Mesothelial cell of epicardium (in vitro differentiated cells): ENCODE data around the gene TBC1D22A. TPM values are rescaled to one million over a fixed set of nuclear protein-coding genes. Genes with fewer than 3 reads are reported as not detected.

Source experiments
- DNase-seq, 2 experiments: peaks; one replicate each; pipeline ENCODE4 v3.0.0; 2021; ENCODE audit warnings: low spot score in 2 of 2; ENCODE audit not compliant: unreplicated experiment in 2 of 2
- H3K27ac Mint-ChIP-seq: 2 replicates; pipeline ENCODE4 v1.8.0; 2021; ENCODE audit warnings: mixed read lengths
- H3K27me3 Mint-ChIP-seq: 2 replicates; pipeline ENCODE4 v1.8.0; 2021; ENCODE audit warnings: low read depth, mixed read lengths
- H3K36me3 Mint-ChIP-seq: 2 replicates; pipeline ENCODE4 v1.8.0; 2021; ENCODE audit warnings: mixed read lengths
- H3K4me1 Mint-ChIP-seq: 2 replicates; pipeline ENCODE4 v1.8.0; 2021; ENCODE audit warnings: mixed read lengths
- H3K4me3 Mint-ChIP-seq: 2 replicates; pipeline ENCODE4 v1.8.0; 2021; ENCODE audit warnings: mild to moderate bottlenecking, moderate library complexity, mixed read lengths
- H3K9me3 Mint-ChIP-seq: 2 replicates; pipeline ENCODE4 v1.8.0; 2021; ENCODE audit warnings: mixed read lengths
- CTCF ChIP-seq: fragments of 200-600 bp; sonication (generic); IDR thresholded peaks from one replicate; pipeline ENCODE4 v1.5.0; 2021; ENCODE audit warnings: antibody characterized with exemption; ENCODE audit not compliant: unreplicated experiment
- total RNA-seq: library from RNA; stranded (reverse); gene quantifications from 3 replicates; pipeline ENCODE4 v1.2.1, GENCODE V29; 2021

Gene TBC1D22A
- total RNA-seq, 1 donor from 2014 or later, result 26.6 TPM

GRCh38 chr22:47123006-47123826 is 360.8 kb downstream of the TBC1D22A start:
- Mint-ChIP-seq H3K4me1 (peaks cover 4% of the 10 kb centered on the region), H3K27ac (no peak overlapping the region), H3K9me3 (no peaks in the 10 kb centered on the region), H3K36me3 (no peaks in the 10 kb centered on the region), H3K27me3 (no peaks in the 10 kb centered on the region), H3K4me3 (no peak overlapping the region)
- DNase-seq, result no peak
- no peak for TF ChIP-seq CTCF

DNA sequence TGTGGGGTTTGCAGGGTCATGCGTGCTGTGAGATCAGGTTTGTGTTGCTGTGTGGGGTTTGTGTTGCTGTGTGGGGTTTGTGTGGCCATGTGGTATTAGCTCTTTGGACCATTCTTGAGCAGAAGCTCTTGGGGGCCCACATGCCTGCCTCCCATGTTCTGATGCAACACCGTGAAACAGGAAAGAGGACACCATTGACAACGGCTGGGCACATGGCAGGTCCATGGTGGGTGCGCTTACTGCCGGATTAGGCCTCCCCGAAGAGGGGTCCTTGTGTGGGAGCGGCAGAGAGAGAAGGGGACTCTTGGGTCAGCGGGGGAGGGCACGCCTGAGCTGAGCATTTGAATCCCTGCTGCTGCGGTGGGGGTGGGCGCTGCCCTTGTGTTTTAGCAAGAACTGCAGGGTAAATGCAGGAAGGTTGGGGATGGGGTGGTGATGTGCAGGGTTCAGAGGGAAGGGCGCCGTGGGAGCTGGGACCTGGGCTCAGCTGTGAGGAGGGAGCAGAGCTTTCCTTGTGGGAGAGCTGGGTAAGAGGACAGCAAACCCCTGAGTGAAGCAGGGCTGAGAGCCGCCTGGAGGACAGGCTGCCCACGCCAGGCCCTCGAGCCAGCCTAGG is 361.5 kb downstream of the TBC1D22A start:
- Mint-ChIP-seq H3K4me1 (peaks cover 4% of the 10 kb centered on the region), H3K9me3 (no peaks in the 10 kb centered on the region), H3K36me3 (peaks cover 3% of the 10 kb centered on the region), H3K4me3 (no peak overlapping the region), H3K27ac (no peak overlapping the region), H3K27me3 (no peaks in the 10 kb centered on the region)
- DNase-seq, result no peak
- no peak for TF ChIP-seq CTCF

DNA sequence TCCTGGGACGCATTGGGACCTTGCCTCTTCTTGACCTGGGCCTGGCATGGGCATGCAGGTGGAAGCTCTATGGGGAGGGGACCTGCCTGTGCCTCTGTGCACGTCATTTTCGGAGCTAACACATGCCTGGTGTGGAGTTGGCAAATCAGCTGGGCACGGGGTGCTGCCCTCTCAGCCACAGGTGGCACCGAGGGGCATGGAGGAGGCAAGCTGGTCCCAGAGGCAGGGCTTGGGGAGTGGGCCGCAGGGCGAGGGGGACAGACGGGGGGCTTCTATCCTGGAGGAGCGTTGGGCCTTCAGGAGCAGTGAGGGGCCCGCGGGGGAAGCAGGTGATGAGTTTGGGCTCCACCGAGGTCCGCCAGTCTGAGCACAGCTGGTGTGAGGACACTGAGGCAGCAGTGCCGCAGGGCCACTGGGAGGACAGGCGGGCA is 362.0 kb downstream of the TBC1D22A start:
- Mint-ChIP-seq H3K9me3 (no peaks in the 10 kb centered on the region), H3K36me3 (peaks cover 3% of the 10 kb centered on the region), H3K27me3 (no peaks in the 10 kb centered on the region), H3K4me1 (peaks cover 4% of the 10 kb centered on the region), H3K27ac (no peak overlapping the region), H3K4me3 (no peak overlapping the region)
- TF ChIP-seq CTCF, result no peak
- no peak for DNase-seq

- Mint-ChIP-seq H3K9me3 (no peaks in the 10 kb centered on the region), H3K36me3 (peaks cover 3% of the 10 kb centered on the region), H3K27me3 (no peaks in the 10 kb centered on the region), H3K4me3 (no peak overlapping the region), H3K27ac (no peak overlapping the region), H3K4me1 (peaks cover 7% of the 10 kb centered on the region)
- no peak for DNase-seq
- TF ChIP-seq CTCF, result no peak
Observed at GRCh38 chr22:47124961-47125360, 362.5 kb downstream of the TBC1D22A start.

DNA sequence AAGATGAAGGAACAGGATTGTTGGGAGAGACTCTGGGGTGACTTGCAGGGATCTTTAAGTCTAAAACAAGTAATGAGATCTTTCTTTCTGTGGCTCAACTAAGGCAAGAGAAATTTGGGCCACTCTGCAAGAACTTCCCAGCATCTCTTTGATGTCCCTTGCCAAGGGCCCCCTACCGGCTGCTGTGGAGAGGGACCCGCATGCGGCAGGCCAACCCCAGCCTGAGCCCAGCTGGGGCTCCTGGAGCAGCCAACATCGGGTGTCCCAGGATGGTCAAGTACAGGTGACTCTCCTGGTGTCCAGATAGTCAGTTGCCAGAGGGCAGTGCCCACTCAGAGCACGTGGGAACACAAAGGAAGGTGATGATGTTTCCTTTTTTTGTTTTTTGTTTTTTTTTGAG is 363.2 kb downstream of the TBC1D22A start:
- Mint-ChIP-seq H3K4me3 (no peak overlapping the region), H3K9me3 (no peaks in the 10 kb centered on the region), H3K27ac (no peak overlapping the region), H3K27me3 (no peaks in the 10 kb centered on the region), H3K4me1 (peaks cover 7% of the 10 kb centered on the region), H3K36me3 (peaks cover 3% of the 10 kb centered on the region)
- DNase-seq, result no peak
- TF ChIP-seq CTCF, result no peak
